ENCODE measurements around the gene FARSA.
"Not testable (repeated sequence)": the region's sequence is repeated elsewhere in the genome, so short reads cannot be mapped to it uniquely, and the experiment has no call there.

The FARSA gene

DNA sequence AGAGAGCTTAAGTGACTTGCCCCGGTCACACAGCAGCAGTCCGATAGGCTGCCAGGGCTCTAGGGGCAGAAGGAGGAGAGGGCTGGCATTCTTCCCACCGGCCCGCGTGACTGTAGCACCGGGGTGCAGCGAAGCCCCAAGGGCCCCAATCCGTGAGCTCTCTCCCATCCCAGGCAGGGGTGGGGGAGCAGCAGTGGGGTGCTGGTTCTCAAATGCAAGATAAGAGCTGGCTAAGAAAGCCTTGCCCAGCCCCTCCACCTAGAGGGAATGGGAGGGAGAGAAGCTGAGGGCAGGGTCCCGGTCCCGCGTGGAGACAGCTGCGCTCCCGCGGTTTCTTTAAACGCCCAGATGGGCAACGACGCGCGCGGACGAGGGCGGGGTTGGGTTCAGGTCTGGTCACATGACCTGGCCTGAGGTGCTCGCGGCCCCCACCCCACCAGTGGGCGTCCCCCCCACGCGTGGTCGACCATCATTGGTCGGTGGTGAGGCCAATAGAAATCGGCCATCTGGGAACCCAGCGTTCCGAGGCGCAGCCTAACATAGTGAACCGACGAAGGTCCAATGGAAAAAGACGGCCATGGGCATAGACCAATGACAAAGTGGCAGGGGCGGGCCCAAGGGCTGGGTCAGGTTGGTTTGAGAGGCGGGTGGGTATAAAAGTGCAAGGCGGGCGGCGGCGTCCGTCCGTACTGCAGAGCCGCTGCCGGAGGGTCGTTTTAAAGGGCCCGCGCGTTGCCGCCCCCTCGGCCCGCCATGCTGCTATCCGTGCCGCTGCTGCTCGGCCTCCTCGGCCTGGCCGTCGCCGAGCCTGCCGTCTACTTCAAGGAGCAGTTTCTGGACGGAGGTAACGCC, 4.6 kb upstream of the FARSA start, which contains the start of gene CALR:
TSS of gene CALR (plus strand) at position 683 of the 852 bp plus-strand sequence. CDS start at position 754, 71 bp downstream.
- DNase-seq (ENCODE audit: low read depth in 2 of 2, low spot score in 1 of 2): peak; percentile 99

DNA sequence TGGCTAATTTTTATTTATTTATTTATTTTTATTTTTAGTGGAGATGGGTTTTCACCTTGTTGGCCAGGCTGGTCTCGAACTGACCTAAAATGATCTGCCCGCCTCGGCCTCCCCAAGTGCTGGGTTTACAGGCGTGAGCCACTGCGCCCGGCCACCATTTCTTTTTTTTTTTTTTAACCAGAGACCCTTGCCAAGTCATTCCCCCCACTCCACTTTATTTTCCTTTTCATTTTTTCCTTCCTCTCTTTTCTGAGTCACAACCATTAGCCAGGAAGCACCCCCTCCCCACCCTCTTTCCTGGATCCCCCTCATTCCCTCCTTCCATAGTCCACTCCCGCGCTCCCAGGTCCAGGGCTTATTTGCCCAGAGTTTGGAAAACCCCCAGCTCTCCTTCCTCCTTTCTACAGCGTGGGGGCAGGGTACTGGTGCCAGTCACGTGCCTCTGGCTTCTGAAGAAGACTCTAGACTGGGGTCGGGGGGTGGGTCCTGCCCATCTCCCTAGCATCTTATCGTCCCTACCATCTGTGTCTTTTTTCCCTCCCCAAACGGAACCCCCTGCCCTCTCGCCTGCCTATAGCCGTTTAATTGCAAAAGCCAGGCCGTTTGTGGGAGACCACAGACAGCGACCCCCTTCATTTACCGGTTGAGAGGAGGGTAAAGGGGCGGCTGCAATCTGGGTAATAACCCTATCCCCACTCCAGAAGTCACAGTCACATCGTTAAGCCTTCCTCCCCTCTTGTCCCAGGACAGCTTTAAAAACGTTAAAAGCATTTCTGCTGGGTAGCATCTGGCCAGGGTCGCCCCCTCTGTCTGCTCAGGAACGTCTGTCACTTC, 3.8 kb upstream of the FARSA start:
- no peak for DNase-seq (ENCODE audit: low read depth in 2 of 2, low spot score in 1 of 2)

DNA sequence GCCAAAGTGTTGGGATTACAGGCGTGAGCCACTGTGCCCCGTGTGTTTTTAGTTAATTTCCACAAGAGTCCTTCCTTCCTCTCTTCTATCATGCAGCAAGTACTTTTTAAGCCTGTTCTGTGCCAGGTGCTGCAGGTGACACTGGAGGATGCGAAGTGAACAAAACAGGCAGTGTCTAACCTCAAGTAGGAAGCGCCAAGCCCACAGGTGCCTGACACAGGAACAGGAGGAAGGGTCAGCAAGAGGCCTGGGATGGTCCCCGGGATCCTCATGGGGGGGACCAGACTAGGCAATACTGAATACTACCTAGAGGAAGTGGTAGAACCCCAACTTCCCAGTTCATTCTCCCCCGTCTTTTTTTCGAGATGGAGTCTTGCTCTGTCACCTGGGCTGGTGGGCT, 3.1 kb upstream of the FARSA start:
- no peak for DNase-seq (ENCODE audit: low read depth in 2 of 2, low spot score in 1 of 2)

DNA sequence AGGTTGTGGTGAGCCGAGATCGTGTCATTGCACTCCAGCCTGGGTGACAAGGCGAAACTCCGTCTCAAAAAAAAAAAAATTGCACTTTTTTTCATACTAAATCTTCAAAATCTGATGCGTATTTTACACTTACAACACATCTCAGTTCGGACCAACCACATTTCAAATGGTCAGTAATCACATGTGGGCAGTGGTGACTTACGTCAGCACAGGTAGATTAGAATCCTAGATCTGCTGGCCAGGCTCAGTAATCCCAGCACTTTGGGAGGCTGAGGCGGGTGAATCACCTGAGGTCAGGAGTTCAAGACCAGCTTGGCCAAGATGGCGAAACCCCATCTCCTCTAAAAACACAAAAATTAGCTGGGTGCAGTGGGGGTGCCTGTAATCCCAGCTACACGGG, 1.6 kb upstream of the FARSA start:
- DNase-seq (ENCODE audit: low read depth in 2 of 2, low spot score in 1 of 2): no peak

GRCh38 chr19:12932392-12933286, 872 bp downstream of the FARSA start:
- no peak for DNase-seq (ENCODE audit: low read depth in 2 of 2, low spot score in 1 of 2)

- DNase-seq (ENCODE audit: low read depth in 2 of 2, low spot score in 1 of 2): no peak
Measured at GRCh38 chr19:12930002-12930645, 3.4 kb downstream of the FARSA start.

DNA sequence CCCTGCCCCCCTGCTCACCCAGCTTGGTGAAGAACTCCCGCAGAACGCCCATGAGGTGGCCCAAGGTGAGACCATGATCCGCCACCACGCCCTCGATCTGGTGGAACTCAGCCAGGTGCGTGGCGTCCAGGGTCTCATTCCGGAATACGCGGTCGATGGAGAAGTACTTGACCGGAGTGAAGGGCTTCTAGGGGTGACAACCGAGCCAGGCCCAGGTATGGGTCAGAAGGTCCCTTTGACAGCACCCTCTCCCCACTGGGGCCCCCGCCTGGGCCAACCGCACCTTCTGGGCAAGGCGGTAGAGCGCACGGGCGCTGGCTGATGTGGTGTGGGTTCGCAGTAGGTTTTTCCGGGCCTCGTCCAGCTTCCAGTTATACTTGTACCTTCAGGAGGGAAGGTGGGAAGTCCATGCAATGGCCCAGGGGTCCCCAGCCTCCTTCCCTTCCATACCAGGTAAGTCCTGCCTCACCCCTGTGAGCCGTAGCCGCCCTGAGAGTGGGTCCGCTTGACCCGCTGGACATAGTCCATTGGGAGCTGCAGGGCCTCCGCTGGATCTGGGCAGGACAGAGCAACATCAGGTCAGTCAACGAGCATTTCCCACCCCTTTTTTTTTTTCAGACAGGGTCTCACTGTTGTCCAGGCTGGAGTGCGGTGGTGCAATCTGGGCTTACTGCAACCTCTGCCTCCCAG, 8.7 kb downstream of the FARSA start:
- DNase-seq (ENCODE audit: low read depth in 2 of 2, low spot score in 1 of 2): no peak

DNA sequence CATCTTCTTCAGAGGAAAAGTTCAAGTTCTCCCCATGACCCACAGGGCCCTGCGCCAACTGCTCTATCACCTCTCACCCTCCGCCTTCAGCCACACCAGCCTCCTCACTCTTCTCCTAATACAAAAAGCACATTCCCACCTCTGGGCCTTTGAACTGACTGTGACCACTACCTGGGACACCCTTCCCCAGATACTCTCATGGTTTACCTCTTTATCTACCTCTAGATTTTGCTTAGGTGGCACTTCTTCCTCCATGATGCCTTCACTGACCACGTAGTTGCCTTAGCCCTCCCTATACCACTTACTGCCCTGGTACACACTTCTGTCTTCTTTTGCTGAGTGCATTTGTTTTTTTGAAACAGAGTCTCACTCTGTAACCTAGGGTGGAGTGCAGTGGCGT, 10.6 kb downstream of the FARSA start:
- no peak for DNase-seq (ENCODE audit: low read depth in 2 of 2, low spot score in 1 of 2)

- DNase-seq (ENCODE audit: low read depth in 2 of 2, low spot score in 1 of 2): no peak
Measured at GRCh38 chr19:12921047-12921446, 12.5 kb downstream of the FARSA start.

- DNase-seq (ENCODE audit: low read depth in 2 of 2, low spot score in 1 of 2): no peak
Measured at GRCh38 chr19:12918253-12918652, 15.3 kb downstream of the FARSA start.

DNA sequence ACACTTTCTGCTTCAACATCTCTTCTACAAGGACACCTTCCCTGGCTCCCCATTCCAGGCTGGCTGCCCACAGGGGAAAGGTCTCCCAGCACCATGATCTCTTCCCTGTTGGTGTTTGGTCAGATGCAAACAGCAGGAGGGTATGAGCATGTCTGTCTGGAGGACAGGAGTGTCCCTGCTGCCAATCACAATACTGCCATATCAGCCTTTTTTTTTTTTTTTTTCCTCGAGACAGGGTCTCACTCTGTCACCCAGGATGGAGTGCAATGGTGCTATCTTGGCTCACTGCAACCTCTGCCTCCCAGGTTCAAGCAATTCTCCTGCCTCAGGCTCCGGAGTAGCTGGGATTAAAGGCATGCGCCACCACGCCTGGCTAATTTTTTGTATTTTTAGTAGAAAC, 17.7 kb downstream of the FARSA start:
- not testable (repeated sequence) for DNase-seq (ENCODE audit: low read depth in 2 of 2, low spot score in 1 of 2)

DNA sequence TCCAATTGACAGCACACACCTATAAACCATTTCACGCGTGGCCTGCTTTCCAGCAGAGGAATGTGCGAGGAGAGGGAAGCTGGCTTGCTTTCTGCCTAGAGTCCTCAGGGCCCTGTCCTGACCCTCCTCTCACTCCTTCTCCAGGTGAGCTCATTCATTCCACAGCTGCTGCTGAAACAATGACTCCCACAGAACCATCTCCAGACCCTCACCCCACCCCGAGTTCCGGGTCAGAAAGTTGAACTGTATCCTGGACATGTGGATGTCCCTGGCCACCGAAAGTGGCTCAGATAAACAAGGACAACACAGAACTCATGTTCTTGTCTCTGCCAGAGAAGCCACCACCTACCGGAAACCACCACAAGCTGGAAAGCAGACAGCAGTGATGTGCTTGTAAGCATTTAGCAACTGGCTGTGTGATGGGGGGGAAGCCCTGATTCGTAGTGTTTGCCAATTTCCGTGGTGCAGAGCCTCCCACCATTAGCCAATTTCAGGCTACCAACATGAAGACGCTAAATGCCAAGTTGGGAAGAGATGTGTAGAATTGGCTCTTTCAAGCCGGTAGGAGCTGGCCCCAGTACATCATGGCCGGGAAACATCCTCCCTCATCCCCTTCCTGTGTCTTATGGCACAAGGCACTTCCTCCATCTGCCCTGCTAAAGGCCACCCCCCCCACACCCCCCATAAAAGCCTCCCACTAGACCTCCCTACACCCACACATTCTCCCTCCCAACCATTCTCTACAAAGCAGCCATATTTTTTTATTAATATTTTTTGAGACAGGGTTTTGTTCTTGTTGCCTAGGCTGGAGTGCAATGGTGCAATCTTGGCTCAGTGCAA, 19.4 kb downstream of the FARSA start:
- no peak for DNase-seq (ENCODE audit: low read depth in 2 of 2, low spot score in 1 of 2)

- no peak for DNase-seq (ENCODE audit: low read depth in 2 of 2, low spot score in 1 of 2)
Measured at GRCh38 chr19:12913011-12913561, 20.4 kb downstream of the FARSA start.

DNA sequence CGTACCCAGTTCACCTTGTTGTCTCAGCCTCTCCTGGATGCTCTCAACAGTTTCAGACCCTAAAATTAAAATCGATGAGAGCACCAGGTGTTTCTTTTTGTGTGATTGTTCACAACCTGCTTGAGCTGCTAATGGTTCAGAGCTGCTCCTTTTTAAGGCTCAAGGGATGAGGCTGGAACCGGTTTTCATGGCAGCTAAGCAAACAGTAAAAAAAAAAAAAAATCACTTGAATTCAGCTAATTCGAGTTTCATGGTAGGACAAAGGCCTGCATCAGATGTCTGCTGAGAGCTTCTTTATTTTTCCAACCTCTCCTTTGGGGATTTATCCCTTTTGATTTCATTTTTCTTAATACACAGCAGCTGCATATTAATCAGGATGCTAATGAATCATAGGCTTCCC, 20.9 kb downstream of the FARSA start:
- no peak for DNase-seq (ENCODE audit: low read depth in 2 of 2, low spot score in 1 of 2)

DNA sequence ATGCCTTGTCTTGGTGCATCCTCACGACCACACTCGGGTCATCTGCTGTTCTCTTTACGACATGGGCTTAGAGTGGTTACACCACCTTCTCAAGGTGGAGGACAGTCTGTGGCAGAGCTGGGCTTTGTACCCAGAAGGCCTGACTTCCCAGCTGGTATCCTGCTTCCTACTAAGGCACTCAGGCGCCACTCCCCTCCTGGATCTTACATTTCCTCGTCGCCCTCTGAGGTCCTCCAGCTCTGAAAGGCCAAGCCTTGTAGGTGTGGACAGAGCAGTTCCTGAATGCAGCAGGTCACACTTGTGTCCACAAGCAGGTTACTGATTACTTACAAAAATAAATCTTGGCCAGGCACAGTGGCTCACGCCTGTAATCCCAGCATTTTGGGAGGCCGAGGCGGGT, 26.3 kb downstream of the FARSA start:
- no peak for DNase-seq (ENCODE audit: low read depth in 2 of 2, low spot score in 1 of 2)

DNA sequence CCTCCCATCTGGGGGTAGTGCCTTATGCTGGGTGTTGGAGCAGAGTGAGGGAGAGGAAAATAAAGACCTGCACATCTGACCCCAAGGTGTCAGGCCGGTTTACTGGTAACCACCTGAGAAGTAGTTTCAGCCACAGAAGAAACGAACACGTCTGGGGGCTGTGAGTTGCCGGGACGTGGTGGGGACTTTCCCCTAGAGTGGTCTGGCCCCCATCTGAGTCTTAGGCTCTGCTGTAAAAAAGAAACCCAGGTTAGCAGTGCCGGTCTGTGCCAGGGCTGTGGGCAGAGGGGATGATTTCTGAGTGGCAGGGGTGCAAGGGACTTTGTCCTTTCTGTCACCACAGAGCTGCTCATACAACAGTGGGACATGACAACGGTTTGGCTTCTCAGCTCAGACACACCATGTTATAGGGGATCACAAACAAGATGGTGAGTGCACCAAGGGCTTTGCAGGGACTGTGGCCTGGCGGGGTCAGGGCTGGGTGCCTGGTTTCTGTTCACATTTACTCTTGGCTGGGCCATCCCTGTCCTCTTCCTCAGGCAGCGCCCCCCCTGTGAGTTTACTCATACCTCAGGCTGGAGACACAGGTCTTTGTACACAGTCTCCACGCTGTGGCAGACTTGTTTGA, 33.5 kb downstream of the FARSA start:
- DNase-seq (ENCODE audit: low read depth in 2 of 2, low spot score in 1 of 2): no peak

DNA sequence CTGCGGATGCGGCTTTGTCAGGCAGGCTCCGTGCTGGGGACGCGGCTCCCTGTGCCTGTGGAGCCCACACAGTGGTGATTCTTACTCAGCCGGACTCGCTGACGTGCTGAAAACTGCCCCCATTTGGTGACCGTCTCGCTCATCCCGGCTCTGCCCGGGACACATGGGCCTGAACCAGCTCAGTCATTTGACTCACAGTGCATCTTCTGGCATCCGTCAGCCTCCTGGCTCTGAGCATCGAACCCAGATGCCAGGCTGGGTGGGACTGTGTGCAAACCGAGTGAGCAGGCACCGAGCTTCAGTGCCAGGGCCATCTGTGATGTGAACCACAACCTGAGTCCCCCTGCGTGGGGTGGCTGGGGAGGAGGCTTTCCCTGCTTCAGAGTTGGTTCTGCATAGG, 37.1 kb downstream of the FARSA start:
- DNase-seq (ENCODE audit: low read depth in 2 of 2, low spot score in 1 of 2): no peak

GRCh38 chr19:12893582-12893981, 39.9 kb downstream of the FARSA start:
- DNase-seq (ENCODE audit: low read depth in 2 of 2, low spot score in 1 of 2): no peak
